GM23248 (cell line): ENCODE measurements around the gene OR10P1.

Experiments used
- EZH2 ChIP-seq: fragments of 200-600 bp; sonication (generic); IDR thresholded peaks from 2 replicates; pipeline ENCODE4 v1.6.1; 2018; ENCODE audit warnings: antibody characterized with exemption, mild to moderate bottlenecking; ENCODE audit not compliant: insufficient read depth, poor library complexity, severe bottlenecking
- EZH2phosphoT487 ChIP-seq: fragments of 200-600 bp; sonication (generic); IDR thresholded peaks from 2 replicates; pipeline ENCODE4 v1.6.1; 2018; ENCODE audit warnings: antibody characterized with exemption, moderate library complexity, mild to moderate bottlenecking, low read depth; ENCODE audit not compliant: insufficient read depth

GRCh38 chr12:55658635-55659391, 22.1 kb downstream of the OR10P1 start:
- TF ChIP-seq EZH2, result no peak
- no peak for TF ChIP-seq EZH2phosphoT487
